ENCODE data around the gene CIAO2B. TPM values are rescaled to one million over a fixed set of nuclear protein-coding genes. Genes with fewer than 3 reads are reported as not detected.

The CIAO2B gene
- 121 to 175 TPM (median 171 TPM) in 5 replicates for total RNA-seq (2022; extraction: Qiagen RNA extraction; ENCODE audit: low read depth)

GRCh38 chr16:66934138-66934838, at the start of gene CIAO2B:
Gene CIAO2B (minus strand): TSS chr16:66934402. CDS start chr16:66934364, 38 bp downstream.

GRCh38 chr16:66961065-66961744, 27.0 kb upstream of the CIAO2B start, which contains the start of gene CES3:
Gene CES3 (plus strand): TSS chr16:66961266. CDS start chr16:66961308, 42 bp downstream.

GRCh38 chr16:66935314-66936011, 1.3 kb upstream of the CIAO2B start, which contains the start of gene CES2:
Gene CES2 (plus strand): TSS chr16:66935516. CDS start chr16:66935636, 120 bp downstream.

GRCh38 chr16:66925322-66925840, 8.8 kb downstream of the CIAO2B start, which contains the start of gene RRAD:
Gene RRAD (minus strand): TSS chr16:66925535. CDS start chr16:66925179, 356 bp downstream.

GRCh38 chr16:66918803-66919568, 15.2 kb downstream of the CIAO2B start, which contains the start of gene CDH16:
Gene CDH16 (minus strand): TSS chr16:66918885. CDS start chr16:66918065, 820 bp downstream.

Other genes starting within 250 kb of the CIAO2B start
- gene CMTM4, start 237.7 kb downstream of the CIAO2B start, total RNA-seq (2022; extraction: Qiagen RNA extraction; ENCODE audit: low read depth): 20.7 to 34.6 TPM (median 31.2 TPM) in 5 replicates
- gene DYNC1LI2, start 182.8 kb downstream of the CIAO2B start, total RNA-seq (2022; extraction: Qiagen RNA extraction; ENCODE audit: low read depth): 42.7 to 59.9 TPM (median 51.9 TPM) in 5 replicates
- gene TERB1, start 132.8 kb downstream of the CIAO2B start, total RNA-seq (2022; extraction: Qiagen RNA extraction; ENCODE audit: low read depth): 0.07 TPM in 1 of 5 replicates, not detected in the others
- 60.5 to 71.9 TPM (median 70.8 TPM) in 5 replicates for gene NAE1, start 103.4 kb downstream of the CIAO2B start, total RNA-seq (2022; extraction: Qiagen RNA extraction; ENCODE audit: low read depth)
- gene CA7, start 90.0 kb downstream of the CIAO2B start, total RNA-seq (2022; extraction: Qiagen RNA extraction; ENCODE audit: low read depth): 0.07 TPM in 1 of 5 replicates, not detected in the others
- gene PDP2, start 53.9 kb downstream of the CIAO2B start, total RNA-seq (2022; extraction: Qiagen RNA extraction; ENCODE audit: low read depth): 5.4 to 7.6 TPM (median 5.6 TPM) in 5 replicates
- 0.16 to 0.28 TPM (median 0.23 TPM) in 5 replicates for gene CDH16, start 15.5 kb downstream of the CIAO2B start, total RNA-seq (2022; extraction: Qiagen RNA extraction; ENCODE audit: low read depth)
- 7.2 to 19.8 TPM (median 11.7 TPM) in 5 replicates for gene RRAD, start 8.9 kb downstream of the CIAO2B start, total RNA-seq (2022; extraction: Qiagen RNA extraction; ENCODE audit: low read depth)
- 27.5 to 30.8 TPM (median 28.4 TPM) in 5 replicates for gene CES2, start 1.1 kb upstream of the CIAO2B start, total RNA-seq (2022; extraction: Qiagen RNA extraction; ENCODE audit: low read depth)
- 1.7 to 2.3 TPM (median 2.0 TPM) in 5 replicates for gene CES3, start 26.9 kb upstream of the CIAO2B start, total RNA-seq (2022; extraction: Qiagen RNA extraction; ENCODE audit: low read depth)
- gene CES4A, start 54.2 kb upstream of the CIAO2B start, total RNA-seq (2022; extraction: Qiagen RNA extraction; ENCODE audit: low read depth): 1.3 to 2.1 TPM (median 1.6 TPM) in 5 replicates
- gene CBFB, start 94.7 kb upstream of the CIAO2B start, total RNA-seq (2022; extraction: Qiagen RNA extraction; ENCODE audit: low read depth): 45.0 to 53.6 TPM (median 50.3 TPM) in 5 replicates
- 22.2 to 24.5 TPM (median 23.4 TPM) in 5 replicates for gene PHAF1, start 175.5 kb upstream of the CIAO2B start, total RNA-seq (2022; extraction: Qiagen RNA extraction; ENCODE audit: low read depth)
- gene B3GNT9, start 216.6 kb upstream of the CIAO2B start, total RNA-seq (2022; extraction: Qiagen RNA extraction; ENCODE audit: low read depth): 5.7 to 8.5 TPM (median 7.9 TPM) in 5 replicates
- 10.7 to 20.7 TPM (median 20.5 TPM) in 5 replicates for gene TRADD, start 225.5 kb upstream of the CIAO2B start, total RNA-seq (2022; extraction: Qiagen RNA extraction; ENCODE audit: low read depth)
- gene FBXL8, start 225.6 kb upstream of the CIAO2B start, total RNA-seq (2022; extraction: Qiagen RNA extraction; ENCODE audit: low read depth): 5.2 to 9.5 TPM (median 8.5 TPM) in 5 replicates
- gene HSF4, start 230.3 kb upstream of the CIAO2B start, total RNA-seq (2022; extraction: Qiagen RNA extraction; ENCODE audit: low read depth): 11.9 to 16.0 TPM (median 14.6 TPM) in 5 replicates
- gene NOL3, start 236.1 kb upstream of the CIAO2B start, total RNA-seq (2022; extraction: Qiagen RNA extraction; ENCODE audit: low read depth): 44.9 to 52.4 TPM (median 50.2 TPM) in 5 replicates
- 3.6 to 8.0 TPM (median 5.9 TPM) in 5 replicates for gene MATCAP1, start 249.6 kb upstream of the CIAO2B start, total RNA-seq (2022; extraction: Qiagen RNA extraction; ENCODE audit: low read depth)